AG09319 (cell line): ENCODE results near the gene TPH1.
"Not testable (repeated sequence)": the region's sequence is repeated elsewhere in the genome, so short reads cannot be mapped to it uniquely, and the experiment has no call there.

Source experiments
- DNase-seq: peaks from one replicate; pipeline ENCODE4 v3.0.0-alpha.2; 2010; ENCODE audit warnings: low read depth; ENCODE audit errors: extremely low read depth
- TF ChIP-seq, protein P1 (sequence below): IDR thresholded peaks from 2 replicates; pipeline ENCODE4 v1.5.1; 2011; ENCODE audit warnings: low read depth, mild to moderate bottlenecking, inconsistent platforms, low read length, moderate library complexity

The TPH1 gene

DNA sequence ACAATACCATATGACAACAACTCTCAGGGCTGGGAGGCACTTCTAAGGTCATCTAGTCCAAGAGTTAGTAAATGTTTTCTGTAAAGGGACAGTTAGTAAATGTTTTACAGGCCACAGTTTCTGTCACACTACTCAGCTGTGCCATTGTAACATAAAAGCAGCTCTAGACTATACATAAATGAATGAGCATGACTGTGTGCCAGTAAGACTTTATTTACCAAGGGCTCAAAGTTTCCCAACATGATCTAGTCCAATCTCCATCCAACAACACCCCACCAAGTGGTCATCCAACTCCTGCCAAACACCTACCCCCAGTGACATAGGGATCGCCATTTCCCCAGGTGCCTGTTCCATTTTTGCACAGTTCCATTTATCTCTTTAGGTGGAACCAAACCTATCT is 45.3 kb downstream of the TPH1 start:
- TF ChIP-seq, protein P1, sequence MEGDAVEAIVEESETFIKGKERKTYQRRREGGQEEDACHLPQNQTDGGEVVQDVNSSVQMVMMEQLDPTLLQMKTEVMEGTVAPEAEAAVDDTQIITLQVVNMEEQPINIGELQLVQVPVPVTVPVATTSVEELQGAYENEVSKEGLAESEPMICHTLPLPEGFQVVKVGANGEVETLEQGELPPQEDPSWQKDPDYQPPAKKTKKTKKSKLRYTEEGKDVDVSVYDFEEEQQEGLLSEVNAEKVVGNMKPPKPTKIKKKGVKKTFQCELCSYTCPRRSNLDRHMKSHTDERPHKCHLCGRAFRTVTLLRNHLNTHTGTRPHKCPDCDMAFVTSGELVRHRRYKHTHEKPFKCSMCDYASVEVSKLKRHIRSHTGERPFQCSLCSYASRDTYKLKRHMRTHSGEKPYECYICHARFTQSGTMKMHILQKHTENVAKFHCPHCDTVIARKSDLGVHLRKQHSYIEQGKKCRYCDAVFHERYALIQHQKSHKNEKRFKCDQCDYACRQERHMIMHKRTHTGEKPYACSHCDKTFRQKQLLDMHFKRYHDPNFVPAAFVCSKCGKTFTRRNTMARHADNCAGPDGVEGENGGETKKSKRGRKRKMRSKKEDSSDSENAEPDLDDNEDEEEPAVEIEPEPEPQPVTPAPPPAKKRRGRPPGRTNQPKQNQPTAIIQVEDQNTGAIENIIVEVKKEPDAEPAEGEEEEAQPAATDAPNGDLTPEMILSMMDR = no peak
- no peak for DNase-seq

DNA sequence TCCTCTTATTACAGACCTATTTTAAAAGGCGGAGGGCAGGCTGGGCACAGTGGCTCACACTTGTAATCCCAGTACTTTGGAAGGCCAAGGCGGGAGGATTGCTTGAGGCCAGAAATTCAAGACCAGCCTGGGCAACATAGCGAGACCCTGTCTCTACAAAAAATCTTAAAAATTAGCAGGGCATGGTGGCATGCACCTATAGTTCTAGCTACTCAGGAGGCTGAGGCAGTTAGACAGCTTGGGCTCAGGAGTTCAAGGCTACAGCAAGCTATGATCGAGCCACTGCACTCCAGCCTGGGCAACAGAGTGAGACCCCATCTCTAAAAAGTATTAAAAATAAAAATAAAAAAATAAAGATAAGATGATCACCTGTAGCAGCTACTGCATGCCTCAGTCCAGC is 45.9 kb downstream of the TPH1 start:
- DNase-seq = not testable (repeated sequence)
